Measurements from ENCODE around the gene CACNB4. TPM values are rescaled to one million over a fixed set of nuclear protein-coding genes. Genes with fewer than 3 reads are reported as not detected.

The CACNB4 gene
- total RNA-seq, 1 experiment from 2014 or later, result not detected

- Histone ChIP-seq H4K20me1 (ENCODE audit: low read length) (no peaks in the 10 kb centered on the region), H3F3A (ENCODE audit: low read length, unreplicated experiment) (no peaks in the 10 kb centered on the region), H3K4me2 (ENCODE audit: low read length) (no peak overlapping the region), H2AFZ (ENCODE audit: low read length) (no peak overlapping the region), H3K36me3 (ENCODE audit: low read depth, low read length) (no peaks in the 10 kb centered on the region), H3K27me3 (ENCODE audit: low read length) (peaks cover 74% of the 10 kb centered on the region), H3K4me3 (ENCODE audit: low read length) (no peak overlapping the region), H3K9ac (ENCODE audit: low read length) (no peak overlapping the region), H3K9me2 (replicated peaks; ENCODE audit: low read length) (no peaks in the 10 kb centered on the region), H3K4me1 (ENCODE audit: insufficient read depth, low read length) (no peaks in the 10 kb centered on the region), H3K27ac (ENCODE audit: low read length) (no peak overlapping the region), H3K79me2 (ENCODE audit: low read length) (no peaks in the 10 kb centered on the region), H3K9me3 (ENCODE audit: low read length) (no peaks in the 10 kb centered on the region)
- POLR2A ChIA-PET (ENCODE audit: unreplicated experiment), result interaction anchor here (0.7 kb wide), 1 partner anchor 227 kb away, joined by 3 read pairs; no protein-coding TSS in a partner anchor
- BruUV-seq (replicated peaks), result no TSS peak
- ATAC-seq, result no peak
- intact Hi-C loops (cut with micrococcal nuclease), result no loop called here
- CTCF ChIA-PET, result no interaction called here
- no peak for DNase-seq
- TF ChIP-seq EZH2phosphoT487 (IDR thresholded peaks at IDR 0.05; ENCODE audit: borderline replicate concordance, low read length) (no peak), EZH2 (IDR thresholded peaks at IDR 0.05; ENCODE audit: low read length, unreplicated experiment) (no peak), CTCF (conservative IDR thresholded peaks at IDR 0.05; ENCODE audit: low read depth, low read length) (no peak)
These were observed 167.1 kb downstream of the CACNB4 start for GRCh38 chr2:151931756-151932155.

DNA sequence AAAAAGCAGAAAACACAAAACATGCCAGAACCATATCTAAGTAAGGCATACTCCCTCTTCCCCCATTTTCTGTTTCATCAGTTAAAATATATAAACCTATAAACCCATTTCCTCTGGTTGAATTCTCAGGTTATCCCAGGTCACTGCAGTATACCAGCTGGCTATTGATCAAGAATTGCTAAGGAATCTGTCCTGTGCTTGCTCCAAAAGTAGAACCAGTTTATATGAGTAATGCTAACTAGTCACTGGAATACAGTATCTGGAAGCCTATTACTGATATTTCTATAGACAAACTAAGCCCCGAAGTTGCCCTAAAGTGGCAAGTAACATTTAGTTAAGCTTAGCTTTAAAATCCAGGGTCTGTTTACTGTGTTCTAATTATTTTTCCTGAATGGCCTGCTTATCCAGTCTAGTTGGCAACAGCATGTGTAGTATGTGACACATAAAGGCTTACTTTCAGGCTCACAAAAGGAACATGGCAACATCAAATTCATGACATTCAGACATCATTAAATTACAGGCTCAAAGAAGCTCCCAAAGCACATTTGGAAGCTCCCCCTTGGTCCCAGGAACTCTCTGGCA, 167.7 kb downstream of the CACNB4 start:
- ChIA-PET POLR2A (ENCODE audit: unreplicated experiment) (no interaction called here), CTCF (no interaction called here)
- TF ChIP-seq EZH2 (IDR thresholded peaks at IDR 0.05; ENCODE audit: low read length, unreplicated experiment), result no peak
- no peak for TF ChIP-seq CTCF (conservative IDR thresholded peaks at IDR 0.05; ENCODE audit: low read depth, low read length)
- TF ChIP-seq EZH2phosphoT487 (IDR thresholded peaks at IDR 0.05; ENCODE audit: borderline replicate concordance, low read length), result no peak
- H3K9ac ChIP-seq (ENCODE audit: low read length), result no peak overlapping the region
- ATAC-seq (no peak), DNase-seq (no peak)
- no peaks in the 10 kb centered on the region for H3K9me3 ChIP-seq (ENCODE audit: low read length)
- no peaks in the 10 kb centered on the region for H3K4me1 ChIP-seq (ENCODE audit: insufficient read depth, low read length)
- H4K20me1 ChIP-seq (ENCODE audit: low read length), result no peaks in the 10 kb centered on the region
- no peak overlapping the region for H2AFZ ChIP-seq (ENCODE audit: low read length)
- no peaks in the 10 kb centered on the region for H3K79me2 ChIP-seq (ENCODE audit: low read length)
- intact Hi-C loops (cut with micrococcal nuclease), result no loop called here
- H3F3A ChIP-seq (ENCODE audit: low read length, unreplicated experiment), result no peaks in the 10 kb centered on the region
- BruUV-seq (replicated peaks), result no TSS peak
- no peaks in the 10 kb centered on the region for H3K36me3 ChIP-seq (ENCODE audit: low read depth, low read length)
- H3K4me3 ChIP-seq (ENCODE audit: low read length), result no peak overlapping the region
- H3K4me2 ChIP-seq (ENCODE audit: low read length), result no peak overlapping the region
- H3K27ac ChIP-seq (ENCODE audit: low read length), result no peak overlapping the region
- peaks cover 74% of the 10 kb centered on the region for H3K27me3 ChIP-seq (ENCODE audit: low read length)
- H3K9me2 ChIP-seq (replicated peaks; ENCODE audit: low read length), result no peaks in the 10 kb centered on the region

DNA sequence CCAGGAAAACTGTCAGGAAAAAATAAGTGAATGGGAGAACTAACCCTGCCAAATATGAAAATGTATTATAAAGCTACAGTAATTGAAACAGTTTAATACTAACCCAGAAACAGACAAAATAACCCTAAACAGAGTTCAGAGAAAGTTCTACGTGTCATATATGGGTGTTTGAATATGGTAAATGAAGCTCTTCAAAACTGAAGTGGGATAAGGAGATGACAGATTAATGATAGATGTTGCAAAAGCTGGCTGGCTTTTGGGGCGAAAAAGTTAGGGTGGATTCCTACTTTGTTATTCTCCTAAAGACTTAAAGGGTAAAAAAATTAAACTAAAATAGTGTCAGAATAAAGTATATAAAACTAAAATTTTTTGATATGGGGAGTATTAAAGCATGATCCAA, 168.8 kb downstream of the CACNB4 start:
- Histone ChIP-seq H2AFZ (ENCODE audit: low read length) (no peak overlapping the region), H3K4me2 (ENCODE audit: low read length) (no peak overlapping the region), H3K79me2 (ENCODE audit: low read length) (no peaks in the 10 kb centered on the region), H3K9me3 (ENCODE audit: low read length) (no peaks in the 10 kb centered on the region), H3K9ac (ENCODE audit: low read length) (no peak overlapping the region), H3F3A (ENCODE audit: low read length, unreplicated experiment) (no peaks in the 10 kb centered on the region), H3K27me3 (ENCODE audit: low read length) (peaks cover 68% of the 10 kb centered on the region), H3K4me3 (ENCODE audit: low read length) (no peak overlapping the region), H3K9me2 (replicated peaks; ENCODE audit: low read length) (no peaks in the 10 kb centered on the region), H3K36me3 (ENCODE audit: low read depth, low read length) (no peaks in the 10 kb centered on the region), H3K27ac (ENCODE audit: low read length) (no peak overlapping the region), H4K20me1 (ENCODE audit: low read length) (no peaks in the 10 kb centered on the region), H3K4me1 (ENCODE audit: insufficient read depth, low read length) (no peaks in the 10 kb centered on the region)
- BruUV-seq (replicated peaks), result no TSS peak
- DNase-seq (no peak), ATAC-seq (no peak)
- TF ChIP-seq EZH2phosphoT487 (IDR thresholded peaks at IDR 0.05; ENCODE audit: borderline replicate concordance, low read length) (no peak), EZH2 (IDR thresholded peaks at IDR 0.05; ENCODE audit: low read length, unreplicated experiment) (no peak), CTCF (conservative IDR thresholded peaks at IDR 0.05; ENCODE audit: low read depth, low read length) (no peak)
- CTCF ChIA-PET, result no interaction called here
- POLR2A ChIA-PET (ENCODE audit: unreplicated experiment), result no interaction called here
- intact Hi-C loops (cut with micrococcal nuclease), result no loop called here

All from PC-3 (cell line).